Thoracic aorta (tissue), 2 donors: Measurements from ENCODE around the gene RETREG1. TPM values are rescaled to one million over a fixed set of nuclear protein-coding genes. Genes with fewer than 3 reads are reported as not detected.

Source experiments
- ATAC-seq: fragments of 150-250 bp; one replicate; pipeline ENCODE4 v1.8.0; 2017; ENCODE audit warnings: low read depth; ENCODE audit not compliant: insufficient number of reproducible peaks, low FRiP score
- DNase-seq: peaks from one replicate; pipeline ENCODE4 v3.0.0-alpha.2; 2020; ENCODE audit warnings: low spot score
- H3K27ac ChIP-seq, 2 donors: fragments of 200-600 bp; sonication (generic); 1 replicate in 1 of 2; 2 replicates in 1 of 2; pipeline ENCODE4 v1.5.1; 2016; ENCODE audit warnings: mild to moderate bottlenecking in 2 of 2, moderate library complexity in 2 of 2
- H3K27me3 ChIP-seq: fragments of 200-600 bp; sonication (generic); replicated peaks from 2 replicates; pipeline ENCODE4 v1.6.0; 2016; ENCODE audit warnings: mild to moderate bottlenecking; ENCODE audit not compliant: insufficient read depth
- H3K36me3 ChIP-seq: fragments of 200-600 bp; sonication (generic); one replicate; pipeline ENCODE4 v1.5.1; 2016
- H3K4me1 ChIP-seq, 2 donors: fragments of 200-600 bp; sonication (generic); 1 replicate in 1 of 2; 2 replicates in 1 of 2; pipeline versions ENCODE4 v1.5.1 to v1.6.0; 2016; ENCODE audit warnings: low read depth in 2 of 2, mild to moderate bottlenecking in 1 of 2; ENCODE audit not compliant: control insufficient read depth in 1 of 2
- H3K4me3 ChIP-seq: fragments of 200-600 bp; sonication (generic); 2 replicates; pipeline ENCODE4 v1.5.1; 2016; ENCODE audit warnings: mild to moderate bottlenecking
- H3K9me3 ChIP-seq: fragments of 200-600 bp; sonication (generic); 2 replicates; pipeline ENCODE4 v1.5.1; 2016
- total RNA-seq, 2 donors: library from RNA; depleted of rRNA; stranded (reverse); fragments of >200 nt; gene quantifications; one replicate each; pipeline versions ENCODE4 v1.1.0 to v1.2.3, GENCODE V29; 2016
- TF ChIP-seq, protein P1 (sequence below): fragments of 200-600 bp; sonication (generic); IDR thresholded peaks from one replicate; pipeline ENCODE4 v1.5.1; 2019; ENCODE audit warnings: antibody characterized with exemption

RETREG1 gene
- total RNA-seq, 2 donors from 2014 or later: 3.8 to 6.5 TPM

DNA sequence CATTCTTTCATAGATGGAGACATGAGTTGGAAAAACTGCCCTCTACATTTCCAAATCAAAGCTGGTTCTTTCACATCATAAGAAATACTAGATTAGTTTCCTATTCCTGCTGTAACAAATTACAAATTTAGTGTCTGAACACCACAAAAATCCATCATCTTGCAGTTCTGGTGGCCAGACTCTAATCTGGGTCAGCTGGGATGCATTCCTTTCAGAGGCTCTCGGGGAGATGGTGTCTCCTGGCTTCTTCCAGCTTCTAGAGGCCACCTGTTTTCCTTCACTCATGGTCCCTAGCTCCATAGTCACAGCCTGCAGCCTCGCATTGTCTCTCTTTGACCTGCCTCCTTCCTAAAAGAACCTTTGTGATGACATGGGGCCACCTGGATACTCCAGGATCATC, 65.2 kb downstream of the RETREG1 start:
- Histone ChIP-seq H3K4me3 (no peak overlapping the region), H3K4me1 (peaks cover 5 to 9% of the 10 kb centered on the region in 2 donors), H3K36me3 (no peaks in the 10 kb centered on the region), H3K27me3 (no peaks in the 10 kb centered on the region), H3K9me3 (no peaks in the 10 kb centered on the region), H3K27ac (no peak overlapping the region)
- DNase-seq: no peak
- no peak for ATAC-seq
- TF ChIP-seq, protein P1, sequence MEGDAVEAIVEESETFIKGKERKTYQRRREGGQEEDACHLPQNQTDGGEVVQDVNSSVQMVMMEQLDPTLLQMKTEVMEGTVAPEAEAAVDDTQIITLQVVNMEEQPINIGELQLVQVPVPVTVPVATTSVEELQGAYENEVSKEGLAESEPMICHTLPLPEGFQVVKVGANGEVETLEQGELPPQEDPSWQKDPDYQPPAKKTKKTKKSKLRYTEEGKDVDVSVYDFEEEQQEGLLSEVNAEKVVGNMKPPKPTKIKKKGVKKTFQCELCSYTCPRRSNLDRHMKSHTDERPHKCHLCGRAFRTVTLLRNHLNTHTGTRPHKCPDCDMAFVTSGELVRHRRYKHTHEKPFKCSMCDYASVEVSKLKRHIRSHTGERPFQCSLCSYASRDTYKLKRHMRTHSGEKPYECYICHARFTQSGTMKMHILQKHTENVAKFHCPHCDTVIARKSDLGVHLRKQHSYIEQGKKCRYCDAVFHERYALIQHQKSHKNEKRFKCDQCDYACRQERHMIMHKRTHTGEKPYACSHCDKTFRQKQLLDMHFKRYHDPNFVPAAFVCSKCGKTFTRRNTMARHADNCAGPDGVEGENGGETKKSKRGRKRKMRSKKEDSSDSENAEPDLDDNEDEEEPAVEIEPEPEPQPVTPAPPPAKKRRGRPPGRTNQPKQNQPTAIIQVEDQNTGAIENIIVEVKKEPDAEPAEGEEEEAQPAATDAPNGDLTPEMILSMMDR: no peak

DNA sequence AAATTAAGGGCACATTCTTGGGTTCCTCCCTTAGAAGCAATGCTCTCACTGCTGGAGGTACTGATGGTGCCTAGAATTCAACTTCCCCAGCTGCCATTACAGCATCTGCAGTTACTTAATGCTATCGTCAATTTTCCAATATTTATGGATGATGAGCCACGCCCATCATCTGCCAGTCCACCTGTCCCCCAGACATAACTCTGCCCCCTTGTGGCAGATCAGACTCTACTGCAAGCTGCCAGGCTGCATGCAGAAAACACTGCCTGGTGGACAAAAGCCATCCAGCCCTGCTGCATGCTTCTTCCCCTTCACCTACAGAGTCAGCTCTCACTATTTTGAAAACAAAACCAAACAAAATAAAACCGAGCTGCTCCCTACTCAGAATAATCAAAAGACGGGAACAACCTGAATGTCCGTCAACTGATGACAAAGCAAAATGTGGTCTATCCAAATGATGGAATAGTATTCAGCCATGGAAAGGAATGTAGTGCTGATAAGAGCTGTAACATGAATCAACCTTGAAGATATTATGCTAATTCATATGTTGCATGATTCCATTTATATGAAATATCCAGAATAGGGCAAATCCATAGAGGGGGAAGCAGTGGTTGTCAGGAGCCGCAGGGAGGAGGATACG, 66.4 kb downstream of the RETREG1 start:
- Histone ChIP-seq H3K36me3 (no peaks in the 10 kb centered on the region), H3K4me3 (no peak overlapping the region), H3K9me3 (no peaks in the 10 kb centered on the region), H3K27me3 (no peaks in the 10 kb centered on the region), H3K27ac (no peak overlapping the region), H3K4me1 (peaks cover 5 to 10% of the 10 kb centered on the region in 2 donors)
- ATAC-seq: no peak
- TF ChIP-seq, protein P1: peak; percentile 30
- no peak for DNase-seq

DNA sequence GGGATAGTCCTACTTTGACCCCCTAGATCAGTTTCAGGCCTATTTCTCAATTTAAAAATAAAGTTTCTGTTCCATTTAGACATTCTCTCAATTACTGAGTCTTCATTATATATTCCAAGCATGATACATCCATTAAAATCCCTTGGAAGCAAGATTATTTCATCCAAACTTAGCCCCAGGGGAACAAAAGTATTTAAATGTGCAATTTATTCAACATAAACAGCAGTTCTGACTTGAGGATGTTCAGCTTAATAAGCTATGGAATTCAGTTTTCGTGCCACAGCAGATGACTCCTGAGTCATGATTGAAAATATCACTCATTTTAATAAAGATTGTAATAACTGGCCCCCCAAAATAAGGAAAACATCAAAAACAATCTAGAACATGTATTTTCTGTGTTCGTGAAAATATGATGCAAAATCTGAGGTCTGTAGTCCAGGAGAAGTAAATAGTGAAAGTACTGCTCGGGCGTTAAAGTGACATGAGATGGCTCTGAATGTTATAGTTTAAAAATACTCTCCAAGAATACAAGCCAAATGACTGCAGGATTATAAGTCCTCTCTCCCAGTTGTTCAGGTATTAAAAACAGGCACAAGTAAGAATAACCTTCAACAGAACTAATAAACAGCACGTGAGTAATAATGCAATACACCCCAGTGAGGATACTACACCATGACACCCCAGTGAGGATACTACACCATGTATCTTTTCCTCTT, 67.1 kb downstream of the RETREG1 start:
- no peak overlapping the region for H3K4me3 ChIP-seq
- DNase-seq (no peak), ATAC-seq (no peak)
- H3K27me3 ChIP-seq: no peaks in the 10 kb centered on the region
- H3K27ac ChIP-seq: no peak overlapping the region
- no peaks in the 10 kb centered on the region for H3K36me3 ChIP-seq
- peaks cover 5 to 10% of the 10 kb centered on the region in 2 donors for H3K4me1 ChIP-seq
- TF ChIP-seq, protein P1: no peak
- no peaks in the 10 kb centered on the region for H3K9me3 ChIP-seq

DNA sequence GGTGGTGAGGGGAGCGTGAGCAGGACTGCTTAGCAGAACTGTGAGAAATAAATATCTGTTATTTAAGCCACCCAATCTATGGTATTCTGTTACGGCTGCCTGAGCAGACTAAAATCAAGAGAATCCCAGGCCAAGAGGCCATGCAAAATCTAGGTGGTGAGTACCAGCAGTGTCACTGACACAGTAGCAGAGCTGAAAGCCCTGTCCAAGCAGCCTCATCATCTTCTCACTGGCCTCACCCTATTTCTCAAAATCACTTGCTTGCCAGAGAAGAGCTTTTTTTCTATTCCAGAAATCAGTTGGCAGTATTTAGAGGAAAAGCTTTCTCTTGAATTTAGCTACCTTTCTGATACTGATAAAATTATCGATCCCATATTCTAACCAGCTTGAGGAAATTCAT, 68.0 kb downstream of the RETREG1 start:
- H3K27me3 ChIP-seq: no peaks in the 10 kb centered on the region
- TF ChIP-seq, protein P1: no peak
- DNase-seq: no peak
- H3K27ac ChIP-seq: no peak overlapping the region
- H3K9me3 ChIP-seq: no peaks in the 10 kb centered on the region
- ATAC-seq: no peak
- H3K4me1 ChIP-seq: peaks cover 5 to 10% of the 10 kb centered on the region in 2 donors
- H3K36me3 ChIP-seq: no peaks in the 10 kb centered on the region
- no peak overlapping the region for H3K4me3 ChIP-seq

DNA sequence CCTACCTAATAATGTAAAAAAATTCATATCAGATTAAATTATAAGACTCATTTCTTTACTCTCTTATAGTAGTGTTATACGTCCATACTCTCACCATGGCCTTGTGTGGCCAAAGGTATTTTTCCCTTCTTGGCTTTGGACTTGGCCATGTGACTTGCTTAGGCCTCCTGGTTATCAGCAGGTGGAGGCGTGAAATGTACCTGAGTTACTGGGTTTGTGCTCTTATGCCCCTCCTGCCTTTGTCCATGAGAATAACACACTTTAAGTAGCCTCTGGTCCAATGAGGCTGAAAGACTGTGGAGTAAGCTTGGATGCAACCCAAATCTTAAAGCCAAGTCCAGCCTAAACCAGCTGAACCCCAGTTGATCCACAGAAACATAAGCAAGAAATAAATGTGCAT, 68.7 kb downstream of the RETREG1 start:
- Histone ChIP-seq H3K9me3 (no peaks in the 10 kb centered on the region), H3K27ac (no peak overlapping the region), H3K36me3 (no peaks in the 10 kb centered on the region), H3K27me3 (no peaks in the 10 kb centered on the region), H3K4me3 (no peak overlapping the region), H3K4me1 (peaks cover 5 to 11% of the 10 kb centered on the region in 2 donors)
- TF ChIP-seq, protein P1: no peak
- no peak for ATAC-seq
- DNase-seq: no peak
